ENCODE measurements around the gene UBE2B. TPM values are rescaled to one million over a fixed set of nuclear protein-coding genes. Genes with fewer than 3 reads are reported as not detected.

Gene UBE2B
- 97.8 TPM for total RNA-seq (2021; ENCODE audit: unreplicated experiment)
- 84.2 TPM for polyA plus RNA-seq (2012; ENCODE audit: insufficient read length)
- percentile 91 among the genes with signal in this experiment for Bru-seq, nascent RNA
- BruChase-seq, experiment 1, labeled RNA remaining after a 2-hour chase, result percentile 85 among the genes with signal in this experiment
- BruChase-seq, experiment 2, labeled RNA remaining after a 6-hour chase, result percentile 91 among the genes with signal in this experiment
- long read RNA-seq, transcript UBE2B-201 (6 exons, 2,515 nt), result major isoform, 42 of 61 reads
- long read RNA-seq, partial matches to known transcripts, result 9 of 61 reads
- long read RNA-seq, other reads (novel, unspliced or antisense), result 8 of 61 reads

DNA sequence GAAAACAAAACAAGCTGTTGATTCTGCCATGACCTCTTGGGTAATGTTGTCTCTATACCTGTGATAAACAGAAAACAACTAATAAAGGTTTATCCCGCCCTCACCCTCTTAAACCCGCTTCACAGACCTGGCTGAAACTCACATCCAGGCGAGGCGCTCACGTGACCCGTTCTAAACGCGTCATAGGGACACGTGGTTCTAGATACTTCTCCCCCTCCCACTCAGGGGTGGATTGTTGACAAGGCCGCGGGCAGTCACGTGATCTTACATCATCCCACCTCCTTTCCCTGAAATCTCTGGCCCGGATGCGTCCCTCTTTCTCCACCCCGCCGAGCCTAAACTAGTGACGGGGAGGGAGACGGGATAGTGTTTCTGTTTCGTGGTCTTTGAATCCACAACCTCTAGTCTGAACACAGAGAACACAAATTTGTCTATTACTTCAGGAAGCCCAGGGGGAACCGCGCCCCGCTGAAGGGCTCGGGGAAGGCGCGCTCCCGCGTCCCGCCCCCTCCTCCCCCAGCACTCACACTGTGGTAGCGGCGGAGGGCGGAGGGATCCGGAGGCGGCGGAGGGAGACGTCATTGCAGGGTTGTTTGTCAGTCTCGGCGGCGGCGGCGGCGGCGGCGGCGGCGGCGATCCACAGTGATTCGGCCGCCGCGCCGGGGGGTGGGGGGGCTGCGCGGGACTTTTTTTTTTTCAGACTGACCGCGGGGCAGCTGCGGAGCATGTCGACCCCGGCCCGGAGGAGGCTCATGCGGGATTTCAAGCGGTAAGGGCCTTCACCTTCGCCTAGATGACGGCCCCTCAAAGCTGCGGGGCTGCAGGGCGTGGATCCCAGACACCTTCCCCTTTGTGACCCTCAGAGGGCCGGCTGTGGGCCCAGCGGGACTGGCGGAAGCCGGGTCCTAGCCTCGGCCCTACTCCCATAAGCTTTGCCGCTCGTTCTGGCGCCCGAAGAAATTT is at the start of gene UBE2B:
TSS of gene UBE2B (plus strand) at position 699 of the 963 bp plus-strand sequence. CDS start at position 726, 27 bp downstream.
- Histone ChIP-seq H3K9me3 (ENCODE audit: control insufficient read depth, insufficient read depth, low read depth, low read length) (peaks cover 5% of the 10 kb centered on the region; the same call in 1 of the 2 replicates), H3K27me3 (ENCODE audit: control insufficient read depth, insufficient read depth, low read length) (no peaks in the 10 kb centered on the region), H3K4me3 (ENCODE audit: low read depth in 2 of 2, low read length in 2 of 2) (peak within 1 kb of the TSS; percentile 81 to 98), H3K4me1 (ENCODE audit: control insufficient read depth, insufficient read depth, low read length) (peaks cover 12% of the 10 kb centered on the region), H3K27ac (ENCODE audit: low read length) (peak within 1 kb of the TSS; percentile 96), H3K36me3 (ENCODE audit: control insufficient read depth, insufficient read depth, low read length) (peaks cover 7% of the 10 kb centered on the region)
- peak; percentile 89 for ATAC-seq
- ChIA-PET CTCF (no interaction called here), POLR2A (interaction anchor here (0.5 to 0.7 kb wide), 7 partner anchors 12 to 568 kb away, joined by 3 to 15 read pairs (median 5); no protein-coding TSS in a partner anchor)
- intact Hi-C loops (cut with micrococcal nuclease; ENCODE audit: unreplicated experiment) (loop anchor here (5.0 to 10.0 kb wide), 2 partner anchors 156 to 214 kb away; partner anchors contain the start of gene JADE2), in situ Hi-C loops (cut with HindIII; ENCODE audit: low pct_unique_long_range_greater_than_20kb, low sequenced_read_pairs) (no loop called here)
- BruUV-seq (replicated peaks), result no TSS peak
- DNase-seq (ENCODE audit: low read depth, low spot score), result peak; percentile 98
- TF ChIP-seq, protein P1, sequence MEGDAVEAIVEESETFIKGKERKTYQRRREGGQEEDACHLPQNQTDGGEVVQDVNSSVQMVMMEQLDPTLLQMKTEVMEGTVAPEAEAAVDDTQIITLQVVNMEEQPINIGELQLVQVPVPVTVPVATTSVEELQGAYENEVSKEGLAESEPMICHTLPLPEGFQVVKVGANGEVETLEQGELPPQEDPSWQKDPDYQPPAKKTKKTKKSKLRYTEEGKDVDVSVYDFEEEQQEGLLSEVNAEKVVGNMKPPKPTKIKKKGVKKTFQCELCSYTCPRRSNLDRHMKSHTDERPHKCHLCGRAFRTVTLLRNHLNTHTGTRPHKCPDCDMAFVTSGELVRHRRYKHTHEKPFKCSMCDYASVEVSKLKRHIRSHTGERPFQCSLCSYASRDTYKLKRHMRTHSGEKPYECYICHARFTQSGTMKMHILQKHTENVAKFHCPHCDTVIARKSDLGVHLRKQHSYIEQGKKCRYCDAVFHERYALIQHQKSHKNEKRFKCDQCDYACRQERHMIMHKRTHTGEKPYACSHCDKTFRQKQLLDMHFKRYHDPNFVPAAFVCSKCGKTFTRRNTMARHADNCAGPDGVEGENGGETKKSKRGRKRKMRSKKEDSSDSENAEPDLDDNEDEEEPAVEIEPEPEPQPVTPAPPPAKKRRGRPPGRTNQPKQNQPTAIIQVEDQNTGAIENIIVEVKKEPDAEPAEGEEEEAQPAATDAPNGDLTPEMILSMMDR (IDR thresholded peaks at IDR 0.05), result no peak
- TF ChIP-seq SIN3A (IDR thresholded peaks at IDR 0.05; ENCODE audit: borderline replicate concordance, insufficient read depth, low read depth, low read length) (peak; percentile 81), POLR2AphosphoS5 (IDR thresholded peaks at IDR 0.05; ENCODE audit: low read depth, low read length) (peak; percentile 89), TCF7L2 (IDR thresholded peaks at IDR 0.05; ENCODE audit: low read depth, low read length) (no peak; the same call in 1 of the 2 replicates)
- TF ChIP-seq, protein P2, sequence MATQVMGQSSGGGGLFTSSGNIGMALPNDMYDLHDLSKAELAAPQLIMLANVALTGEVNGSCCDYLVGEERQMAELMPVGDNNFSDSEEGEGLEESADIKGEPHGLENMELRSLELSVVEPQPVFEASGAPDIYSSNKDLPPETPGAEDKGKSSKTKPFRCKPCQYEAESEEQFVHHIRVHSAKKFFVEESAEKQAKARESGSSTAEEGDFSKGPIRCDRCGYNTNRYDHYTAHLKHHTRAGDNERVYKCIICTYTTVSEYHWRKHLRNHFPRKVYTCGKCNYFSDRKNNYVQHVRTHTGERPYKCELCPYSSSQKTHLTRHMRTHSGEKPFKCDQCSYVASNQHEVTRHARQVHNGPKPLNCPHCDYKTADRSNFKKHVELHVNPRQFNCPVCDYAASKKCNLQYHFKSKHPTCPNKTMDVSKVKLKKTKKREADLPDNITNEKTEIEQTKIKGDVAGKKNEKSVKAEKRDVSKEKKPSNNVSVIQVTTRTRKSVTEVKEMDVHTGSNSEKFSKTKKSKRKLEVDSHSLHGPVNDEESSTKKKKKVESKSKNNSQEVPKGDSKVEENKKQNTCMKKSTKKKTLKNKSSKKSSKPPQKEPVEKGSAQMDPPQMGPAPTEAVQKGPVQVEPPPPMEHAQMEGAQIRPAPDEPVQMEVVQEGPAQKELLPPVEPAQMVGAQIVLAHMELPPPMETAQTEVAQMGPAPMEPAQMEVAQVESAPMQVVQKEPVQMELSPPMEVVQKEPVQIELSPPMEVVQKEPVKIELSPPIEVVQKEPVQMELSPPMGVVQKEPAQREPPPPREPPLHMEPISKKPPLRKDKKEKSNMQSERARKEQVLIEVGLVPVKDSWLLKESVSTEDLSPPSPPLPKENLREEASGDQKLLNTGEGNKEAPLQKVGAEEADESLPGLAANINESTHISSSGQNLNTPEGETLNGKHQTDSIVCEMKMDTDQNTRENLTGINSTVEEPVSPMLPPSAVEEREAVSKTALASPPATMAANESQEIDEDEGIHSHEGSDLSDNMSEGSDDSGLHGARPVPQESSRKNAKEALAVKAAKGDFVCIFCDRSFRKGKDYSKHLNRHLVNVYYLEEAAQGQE (IDR thresholded peaks at IDR 0.05; ENCODE audit: insufficient read depth in 1 of 2, low read depth in 2 of 2, low read length in 1 of 2), result no peak

DNA sequence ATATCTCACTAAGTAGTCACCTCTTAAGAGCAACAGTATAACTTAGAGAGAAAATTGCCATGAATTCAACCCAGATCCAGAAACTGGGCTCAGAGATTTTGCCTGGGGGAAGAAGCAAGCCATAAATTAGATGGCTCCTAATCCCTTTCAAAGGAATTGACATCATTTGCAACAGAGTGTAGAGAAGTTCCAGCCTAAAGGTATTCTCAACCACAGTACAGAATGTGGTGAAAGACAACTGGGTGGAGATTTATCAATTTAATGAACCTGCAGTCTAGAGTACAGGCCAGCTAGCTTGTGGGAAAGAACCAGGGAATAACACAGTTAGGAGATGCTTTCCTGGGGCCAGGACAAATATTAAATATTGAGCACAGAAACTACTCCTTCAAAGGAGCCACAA is 44.0 kb upstream of the UBE2B start:
- H3K36me3 ChIP-seq (ENCODE audit: control insufficient read depth, insufficient read depth, low read length), result no peaks in the 10 kb centered on the region
- TF ChIP-seq SIN3A (IDR thresholded peaks at IDR 0.05; ENCODE audit: borderline replicate concordance, insufficient read depth, low read depth, low read length) (no peak), TCF7L2 (IDR thresholded peaks at IDR 0.05; ENCODE audit: low read depth, low read length) (no peak), POLR2AphosphoS5 (IDR thresholded peaks at IDR 0.05; ENCODE audit: low read depth, low read length) (no peak)
- TF ChIP-seq, protein P2 (IDR thresholded peaks at IDR 0.05; ENCODE audit: insufficient read depth in 1 of 2, low read depth in 2 of 2, low read length in 1 of 2), result no peak
- TF ChIP-seq, protein P1 (IDR thresholded peaks at IDR 0.05), result no peak
- no peak for ATAC-seq
- H3K9me3 ChIP-seq (ENCODE audit: control insufficient read depth, insufficient read depth, low read depth, low read length), result peaks cover 18% of the 10 kb centered on the region
- in situ Hi-C loops (cut with HindIII; ENCODE audit: low pct_unique_long_range_greater_than_20kb, low sequenced_read_pairs) (no loop called here), intact Hi-C loops (cut with micrococcal nuclease; ENCODE audit: unreplicated experiment) (no loop called here)
- H3K27ac ChIP-seq (ENCODE audit: low read length), result no peak overlapping the region
- no peak for DNase-seq (ENCODE audit: low read depth, low spot score)
- no peaks in the 10 kb centered on the region for H3K4me1 ChIP-seq (ENCODE audit: control insufficient read depth, insufficient read depth, low read length)
- H3K27me3 ChIP-seq (ENCODE audit: control insufficient read depth, insufficient read depth, low read length), result no peaks in the 10 kb centered on the region
- POLR2A ChIA-PET, result no interaction called here
- no peak overlapping the region for H3K4me3 ChIP-seq (ENCODE audit: low read depth in 2 of 2, low read length in 2 of 2)
- CTCF ChIA-PET, result no interaction called here
- no TSS peak for BruUV-seq (replicated peaks)
